Limb (tissue), 2 donors: ENCODE results near the gene BANF2.
"Not testable (repeated sequence)": the region's sequence is repeated elsewhere in the genome, so short reads cannot be mapped to it uniquely, and the experiment has no call there.

ENCODE experiments used
- DNase-seq, 2 donors: peaks; one replicate each; pipeline ENCODE4 v3.0.0-alpha.2; 2016; ENCODE audit errors: extremely low spot score in 2 of 2

Gene BANF2

DNA sequence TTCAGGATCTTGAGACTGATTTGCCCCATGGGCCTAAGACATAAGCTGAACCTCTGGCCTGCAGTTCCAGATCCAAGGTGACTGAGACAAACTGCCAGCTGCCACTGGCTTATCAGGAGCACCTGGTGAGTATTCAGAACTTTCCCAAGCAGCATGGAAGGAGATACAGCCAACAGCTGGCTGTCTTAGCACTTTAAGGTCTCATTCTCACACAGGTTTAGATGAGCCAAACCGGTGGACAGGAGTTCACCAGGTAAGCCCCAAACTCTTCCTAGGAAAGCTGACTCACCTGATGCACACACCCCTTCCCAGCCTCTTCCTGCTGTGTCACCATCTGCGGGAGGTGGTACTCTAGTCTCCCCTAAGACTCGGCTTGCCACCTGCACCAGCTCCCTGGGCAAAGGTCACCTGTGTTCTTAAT lies at the start of gene BANF2:
Gene BANF2, plus strand, starts transcription at position 36 of the 421 bp plus-strand sequence. CDS start 25,060 bp downstream, outside the sequence.
- DNase-seq: no peak

DNA sequence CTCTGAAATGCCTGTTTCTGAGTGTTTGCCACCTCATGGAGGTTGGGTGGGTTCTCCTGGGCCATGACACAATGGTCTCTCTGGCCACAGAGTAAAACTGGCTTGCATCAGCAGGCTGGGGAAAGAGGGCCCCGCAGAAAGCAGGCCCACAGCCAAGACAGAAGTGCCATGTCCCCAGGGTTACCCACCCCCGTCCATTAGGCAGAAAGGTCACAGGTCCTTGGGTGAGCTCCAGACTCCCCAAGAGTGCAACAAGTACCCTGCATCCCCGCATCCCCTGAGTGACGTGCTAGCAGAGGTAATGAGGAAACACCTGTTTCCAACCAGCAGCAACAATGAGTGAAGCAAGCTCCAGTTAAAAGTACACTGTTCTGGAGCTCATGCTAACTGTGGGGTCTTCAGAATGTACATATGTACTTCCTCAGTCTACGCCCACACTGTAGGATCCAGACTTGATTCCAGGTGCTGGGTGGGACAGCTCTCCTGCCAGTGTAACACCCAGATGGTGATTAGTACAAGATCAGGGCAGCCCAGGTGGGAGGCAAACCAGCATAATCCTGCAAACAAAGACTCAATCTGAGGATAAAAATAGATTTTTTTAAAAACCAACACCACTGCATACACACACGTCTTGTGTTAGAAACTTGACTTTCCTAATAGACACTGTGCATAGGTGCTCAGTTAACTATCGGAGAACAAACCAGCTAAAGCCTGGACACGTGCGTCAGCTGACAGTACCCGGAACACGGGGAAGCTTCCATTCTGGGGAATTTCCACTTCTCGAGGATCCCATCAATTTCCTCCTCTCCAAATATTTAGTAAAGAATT lies 49.3 kb upstream of the BANF2 start:
- DNase-seq: no peak

DNA sequence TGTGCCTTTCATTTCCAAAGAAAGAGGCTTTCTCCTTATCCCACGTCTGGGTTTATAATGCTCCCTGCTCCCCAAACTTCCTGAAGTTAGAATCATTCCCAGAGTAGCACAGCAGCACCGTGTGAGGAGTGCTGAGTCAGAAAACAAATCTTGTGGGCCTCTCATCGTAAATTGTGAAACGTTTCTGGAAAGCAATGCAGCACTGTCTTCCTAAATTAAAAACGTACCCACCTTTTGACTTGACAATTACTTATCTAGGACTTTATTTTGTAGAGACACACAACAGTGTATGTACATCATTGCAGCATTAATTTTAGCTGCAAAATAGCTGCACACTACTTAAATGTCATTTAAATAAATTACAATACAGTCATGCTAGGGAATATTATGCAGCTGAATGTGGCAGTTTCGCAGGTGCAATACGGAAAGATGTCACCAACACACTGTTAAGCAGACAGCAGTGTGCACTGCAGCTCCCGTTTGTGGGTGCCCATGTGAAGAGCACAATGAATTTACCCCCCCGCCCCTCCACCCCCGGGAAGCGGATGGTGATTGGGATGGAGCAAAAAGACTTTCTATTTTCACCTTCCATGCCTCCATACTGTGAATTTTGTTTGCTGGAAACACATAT lies 48.5 kb upstream of the BANF2 start:
- no peak for DNase-seq

DNA sequence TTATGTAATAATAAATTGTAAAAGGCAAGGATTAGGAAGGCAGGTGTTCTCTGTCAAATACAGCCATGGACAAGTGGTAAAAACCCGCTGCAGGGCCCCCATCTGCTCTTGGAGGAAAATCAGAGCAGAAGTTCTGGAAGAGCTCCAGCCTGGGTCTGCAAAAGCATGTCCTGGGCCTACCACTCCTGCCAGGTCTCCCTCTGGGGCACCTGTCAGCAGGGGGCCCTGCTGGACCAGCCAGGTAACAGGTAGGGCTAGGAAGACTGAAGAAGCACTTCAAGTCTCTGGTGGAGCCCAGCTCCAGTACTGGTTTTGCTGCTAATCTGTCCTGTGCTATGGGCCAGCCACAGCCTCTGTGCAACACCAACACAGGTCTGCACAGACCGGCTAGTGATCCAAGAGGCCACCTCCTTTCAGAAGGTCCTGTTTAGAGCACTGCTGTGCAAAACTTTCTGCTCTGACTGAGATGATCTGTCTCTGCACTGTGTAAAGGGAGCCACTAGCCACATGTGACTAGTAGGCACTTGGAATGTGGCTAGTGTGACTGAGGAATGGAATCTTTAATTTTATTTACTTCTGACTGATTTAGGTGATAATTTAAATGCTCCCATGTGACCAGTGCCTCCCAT lies 47.9 kb upstream of the BANF2 start:
- DNase-seq: no peak

DNA sequence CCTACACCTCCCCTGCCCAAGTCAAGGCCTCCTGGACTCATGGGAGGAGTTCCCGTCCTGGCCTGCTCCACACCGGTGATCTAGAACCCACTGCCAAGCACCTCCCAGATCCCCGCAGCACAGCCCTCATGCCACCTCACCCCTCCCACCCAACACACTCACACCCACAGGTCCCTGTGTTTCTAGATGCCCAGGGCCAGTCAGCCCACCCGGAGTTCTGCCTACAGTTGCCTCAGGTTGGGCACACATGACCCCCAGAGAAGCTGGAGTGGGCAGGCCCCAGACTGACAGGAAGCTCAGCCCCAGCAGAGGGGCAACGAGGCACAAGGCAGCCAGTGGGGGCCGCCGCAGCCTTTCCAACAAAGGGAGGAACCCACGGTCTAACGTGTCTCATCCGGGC lies 47.4 kb upstream of the BANF2 start:
- DNase-seq: no peak

DNA sequence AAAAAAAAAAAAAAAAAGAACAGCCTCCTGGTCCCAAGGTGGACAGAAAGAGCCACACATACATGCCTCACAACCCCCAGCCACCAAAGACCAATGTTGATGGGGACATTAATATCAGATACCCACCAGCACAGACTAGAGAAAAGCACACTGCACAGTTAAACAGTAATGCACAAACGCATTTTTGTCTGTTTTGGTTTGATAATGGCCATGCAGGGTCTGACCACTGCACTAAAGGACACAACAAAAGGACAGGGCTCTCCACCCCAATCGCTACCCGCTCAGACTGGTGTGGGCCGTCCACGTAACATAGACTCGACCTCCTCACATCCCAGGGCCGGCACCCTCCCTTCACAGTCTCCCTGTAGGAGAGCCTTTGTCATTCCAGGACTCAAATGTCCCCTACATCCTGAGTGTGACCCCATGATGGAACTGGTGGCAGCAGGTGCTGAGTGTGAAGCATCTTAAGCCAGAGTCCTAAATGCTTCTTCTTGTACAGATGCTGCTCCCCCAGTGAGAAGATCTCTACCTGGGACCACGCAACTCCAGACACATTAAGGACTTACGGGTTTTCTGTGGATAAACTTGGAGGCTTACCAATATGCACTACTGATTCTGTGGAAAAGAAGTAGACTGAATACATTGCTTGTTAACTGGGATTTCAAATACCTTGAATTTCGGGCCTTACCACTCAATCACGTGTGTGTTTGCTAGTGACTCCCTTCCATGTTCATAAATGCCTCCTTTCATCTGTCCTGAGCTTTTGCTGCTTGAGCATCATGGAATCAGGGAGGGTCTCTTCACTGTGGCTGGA lies 45.7 kb upstream of the BANF2 start:
- no peak for DNase-seq

DNA sequence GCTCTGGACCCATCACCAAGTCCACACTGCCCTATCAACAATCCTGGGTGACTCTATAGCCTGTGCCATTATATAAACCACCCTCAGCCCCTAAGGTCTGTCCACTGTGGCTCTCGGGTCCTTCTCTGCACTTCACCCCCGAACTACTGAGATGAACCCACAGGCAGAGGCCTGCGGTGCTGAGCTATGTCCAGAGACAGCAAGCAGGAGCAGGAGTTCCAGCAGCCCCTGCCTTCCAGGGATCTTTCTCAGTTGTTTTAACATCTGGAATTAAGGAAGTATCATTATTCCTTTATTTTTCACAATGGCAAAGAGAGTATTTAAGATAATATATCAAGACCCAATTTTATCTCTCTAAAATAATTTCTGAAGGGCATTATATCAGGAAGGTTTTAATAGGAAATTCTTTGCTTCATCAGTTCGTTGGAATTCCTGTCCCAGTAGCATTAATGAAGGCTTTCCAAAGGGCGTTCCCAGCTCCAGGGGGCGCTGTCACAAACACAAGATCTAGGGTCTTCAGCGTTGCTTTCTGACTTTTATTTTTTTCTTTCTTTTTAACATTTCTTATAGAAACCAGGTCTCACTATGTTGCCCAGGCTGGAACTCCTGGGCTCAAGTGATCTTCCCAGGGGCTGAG lies 45.0 kb upstream of the BANF2 start:
- no peak for DNase-seq

DNA sequence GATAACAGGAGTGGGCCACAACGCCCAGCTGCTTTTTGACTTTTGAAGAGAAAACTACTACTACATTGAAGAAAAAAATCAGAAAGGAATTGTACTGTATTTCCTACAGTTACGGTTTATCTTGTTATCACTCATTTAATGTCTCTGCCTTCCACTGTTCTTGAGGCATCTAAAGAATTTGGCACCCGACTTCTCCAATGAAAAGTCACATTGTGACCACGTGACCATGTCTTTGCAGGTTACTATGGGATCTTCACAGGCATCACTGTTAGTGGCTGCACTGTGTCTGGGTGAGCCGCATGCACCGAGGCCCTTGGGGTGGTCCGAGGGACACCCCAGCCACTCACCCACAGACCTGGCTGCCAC lies 44.5 kb upstream of the BANF2 start:
- no peak for DNase-seq

DNA sequence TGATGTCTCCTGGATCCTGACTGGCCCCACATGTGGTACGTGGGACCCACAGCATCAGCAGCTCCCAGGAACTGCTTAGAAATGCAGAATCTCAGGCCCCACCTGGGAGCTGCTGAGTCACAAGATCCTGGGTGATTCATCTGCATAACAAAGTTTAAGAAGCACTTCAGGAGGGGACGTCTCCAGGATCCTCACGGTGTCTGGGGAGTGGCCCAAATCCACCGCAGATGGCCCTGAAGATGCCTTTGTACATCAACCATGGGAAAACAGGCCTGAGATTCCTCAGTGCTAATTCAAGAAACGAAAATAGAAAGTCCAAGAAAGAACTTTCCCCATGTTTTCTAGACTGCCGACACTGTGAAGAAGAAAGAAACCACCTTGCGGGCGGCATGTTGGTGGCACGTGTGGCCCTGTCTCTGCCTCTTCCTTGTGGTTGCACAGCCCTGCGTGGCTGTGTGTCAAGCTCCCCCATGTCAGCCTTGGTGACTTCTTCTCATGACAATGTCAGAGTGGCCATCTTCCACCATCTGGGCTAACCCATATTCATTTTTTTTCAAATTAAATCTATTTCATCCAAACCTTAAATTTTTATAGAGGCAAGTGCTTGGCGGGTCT lies 43.8 kb upstream of the BANF2 start:
- no peak for DNase-seq

DNA sequence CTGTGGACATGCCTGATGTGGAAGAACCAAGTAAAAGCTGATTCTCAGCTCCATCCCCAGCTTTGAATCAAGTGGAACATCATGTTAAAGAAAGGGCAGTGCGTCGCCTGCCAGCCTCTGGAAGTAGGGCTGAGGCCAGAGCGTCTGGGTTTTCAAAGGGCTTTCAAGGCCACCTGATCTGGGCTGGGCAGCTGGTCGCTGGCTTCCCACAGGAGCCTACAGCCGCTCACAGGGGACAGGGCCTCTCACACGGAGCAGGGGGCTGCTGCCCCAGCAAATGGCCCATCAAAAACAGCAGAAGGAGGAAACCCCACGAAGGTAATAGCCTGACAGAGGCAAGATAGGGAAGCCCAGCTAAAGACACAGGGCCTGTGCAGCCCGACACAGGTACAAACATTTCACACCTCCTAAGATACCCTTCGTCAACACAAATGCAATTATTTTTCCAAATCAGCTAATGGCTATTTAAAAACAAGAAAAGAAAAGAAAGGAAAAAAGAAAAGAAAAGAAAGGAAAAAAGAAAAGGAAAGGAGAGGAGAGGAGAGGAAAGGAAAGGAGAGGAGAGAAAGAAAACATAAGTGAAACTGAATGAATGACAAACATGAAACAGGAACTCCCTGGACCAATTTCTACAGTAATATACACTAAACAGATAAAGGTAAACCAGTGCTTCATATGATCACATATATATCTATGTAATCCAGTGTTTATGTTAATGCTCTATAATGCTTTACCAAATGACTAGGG lies 42.5 kb upstream of the BANF2 start:
- no peak for DNase-seq

DNA sequence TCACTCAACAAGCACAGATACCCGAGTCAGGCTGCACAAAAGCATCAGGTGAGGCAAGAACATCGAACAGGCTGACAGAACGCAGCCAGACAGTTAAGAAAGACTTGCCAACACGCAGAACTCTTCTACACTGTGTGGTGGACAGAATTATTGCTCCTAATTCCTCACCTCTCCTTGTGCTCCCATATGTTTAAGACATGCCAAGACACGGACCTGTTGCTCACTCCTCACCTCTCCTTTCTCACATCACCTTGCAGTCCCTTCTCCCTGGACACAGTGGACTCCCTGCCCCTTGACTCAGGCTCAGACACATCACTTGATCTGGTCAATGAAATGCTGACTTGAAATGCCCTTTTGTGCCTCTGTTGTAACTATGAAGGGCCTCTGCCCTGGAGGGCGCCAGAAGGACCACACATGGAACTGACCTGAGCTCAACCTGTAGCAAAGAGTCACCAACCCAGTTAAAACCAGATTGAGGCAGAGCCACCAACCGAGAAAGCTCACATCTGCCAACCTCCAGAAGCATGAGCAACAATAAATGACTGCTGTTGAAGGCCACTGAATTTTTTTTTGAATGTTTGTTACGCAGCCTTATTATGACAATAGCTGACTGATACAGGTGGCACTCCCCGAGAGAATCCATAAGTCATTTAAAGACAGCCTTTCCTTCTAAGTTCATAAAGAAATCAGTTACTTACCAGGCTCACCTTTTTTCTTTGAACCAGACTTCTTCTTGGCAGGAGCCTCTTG lies 41.7 kb upstream of the BANF2 start:
- DNase-seq: no peak

DNA sequence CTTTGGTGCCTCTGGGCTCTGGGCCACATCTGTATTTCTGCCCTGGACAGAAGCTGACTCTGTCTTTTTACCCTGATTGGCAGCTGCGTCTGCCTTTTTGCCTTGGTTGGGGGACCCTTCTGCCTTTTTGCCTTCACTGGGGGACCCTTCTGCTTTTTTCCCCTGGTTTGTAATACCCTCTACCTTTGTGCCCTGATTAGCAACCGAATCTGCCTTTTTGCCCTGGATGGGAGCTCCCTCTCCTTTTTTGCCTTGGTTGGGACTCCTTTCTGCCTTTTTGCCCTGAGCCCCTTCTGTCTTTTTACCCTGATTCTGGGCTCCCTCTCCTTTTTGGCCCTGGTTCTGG lies 41.1 kb upstream of the BANF2 start:
- no peak for DNase-seq

DNA sequence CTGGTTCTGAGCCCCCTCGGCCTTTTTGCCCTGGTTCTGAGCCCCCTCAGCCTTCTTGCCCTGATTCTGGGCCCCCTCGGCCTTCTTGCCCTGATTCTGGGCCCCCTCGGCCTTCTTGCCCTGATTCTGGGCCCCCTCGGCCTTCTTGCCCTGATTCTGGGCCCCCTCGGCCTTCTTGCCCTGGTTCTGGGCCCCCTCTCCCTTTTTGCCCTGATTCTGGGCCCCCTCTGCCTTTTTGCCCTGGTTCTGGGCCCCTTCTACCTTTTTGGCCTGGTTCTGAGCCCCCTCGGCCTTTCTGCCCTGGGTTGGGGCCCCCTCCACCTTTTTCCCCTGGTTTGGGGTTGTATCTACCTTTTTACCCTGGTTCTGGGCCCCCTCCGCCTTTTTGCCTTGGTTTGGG lies 40.4 kb upstream of the BANF2 start:
- not testable (repeated sequence) for DNase-seq

DNA sequence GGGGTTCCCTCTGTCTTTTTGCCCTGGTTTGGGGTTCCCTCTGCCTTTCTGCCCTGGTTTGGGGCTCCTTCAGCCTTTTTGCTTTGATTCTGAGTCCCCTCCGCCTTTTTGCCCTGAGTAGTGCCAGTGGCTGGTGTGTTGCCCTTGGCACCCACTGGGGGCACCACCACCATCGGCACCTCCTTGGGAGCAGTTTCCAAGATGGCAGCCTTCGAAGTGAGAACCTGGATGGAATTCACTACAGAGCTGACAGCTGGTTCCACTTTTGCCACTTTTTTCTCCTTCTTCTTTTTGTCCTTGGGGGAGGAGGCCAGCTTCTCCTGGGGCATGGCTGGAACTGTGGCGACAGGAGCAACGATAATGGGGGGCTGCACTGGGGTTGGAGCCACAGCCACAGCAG lies 40.0 kb upstream of the BANF2 start:
- DNase-seq: no peak

DNA sequence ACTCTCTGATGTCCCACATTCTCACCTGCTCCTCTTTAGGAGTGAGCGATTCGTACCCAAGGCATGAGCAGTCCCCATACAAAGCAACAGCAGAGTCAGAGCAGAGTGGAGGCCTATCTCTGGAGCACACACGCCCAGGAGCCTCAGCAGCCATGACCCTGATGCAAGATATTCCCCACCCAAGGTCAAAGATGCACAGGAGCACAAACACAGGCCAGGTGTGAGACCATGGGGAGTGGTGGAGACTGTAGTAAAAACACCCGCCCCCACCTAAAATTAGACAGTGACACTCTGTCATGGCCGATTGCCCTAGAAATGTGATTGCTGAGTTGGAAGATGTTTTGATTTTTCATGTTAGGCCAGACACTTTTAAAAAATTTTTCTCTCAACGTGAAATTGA lies 39.1 kb upstream of the BANF2 start:
- no peak for DNase-seq

DNA sequence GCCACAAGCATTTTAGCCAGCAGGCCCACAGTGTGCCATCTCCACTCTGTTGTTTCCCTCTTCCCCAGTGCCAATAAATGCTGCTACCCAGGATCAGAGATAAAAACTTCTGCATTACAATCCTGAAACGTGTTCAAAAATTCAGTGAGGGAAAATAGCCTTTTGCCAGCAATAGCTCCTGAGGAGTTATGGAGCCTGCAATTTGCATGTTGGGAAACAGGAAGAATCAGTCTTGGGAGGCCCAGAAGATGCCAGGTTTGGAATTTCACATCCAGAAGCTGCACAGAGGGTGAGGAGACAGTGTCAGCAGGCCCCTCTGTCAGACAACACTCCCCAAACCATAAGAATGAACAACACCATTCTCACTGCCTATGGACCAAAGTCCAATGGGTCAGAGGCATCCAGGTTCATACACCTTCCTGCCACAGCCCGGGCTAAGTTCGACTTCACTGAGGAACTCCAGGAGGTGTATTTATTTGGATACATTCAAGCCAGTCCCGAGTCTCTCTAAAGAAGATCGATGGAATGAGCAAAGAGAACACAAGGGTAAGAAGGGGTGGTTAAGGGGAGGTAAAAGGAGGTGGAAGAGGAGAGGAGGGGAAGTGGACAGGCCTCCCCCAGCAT lies 38.5 kb upstream of the BANF2 start:
- no peak for DNase-seq

DNA sequence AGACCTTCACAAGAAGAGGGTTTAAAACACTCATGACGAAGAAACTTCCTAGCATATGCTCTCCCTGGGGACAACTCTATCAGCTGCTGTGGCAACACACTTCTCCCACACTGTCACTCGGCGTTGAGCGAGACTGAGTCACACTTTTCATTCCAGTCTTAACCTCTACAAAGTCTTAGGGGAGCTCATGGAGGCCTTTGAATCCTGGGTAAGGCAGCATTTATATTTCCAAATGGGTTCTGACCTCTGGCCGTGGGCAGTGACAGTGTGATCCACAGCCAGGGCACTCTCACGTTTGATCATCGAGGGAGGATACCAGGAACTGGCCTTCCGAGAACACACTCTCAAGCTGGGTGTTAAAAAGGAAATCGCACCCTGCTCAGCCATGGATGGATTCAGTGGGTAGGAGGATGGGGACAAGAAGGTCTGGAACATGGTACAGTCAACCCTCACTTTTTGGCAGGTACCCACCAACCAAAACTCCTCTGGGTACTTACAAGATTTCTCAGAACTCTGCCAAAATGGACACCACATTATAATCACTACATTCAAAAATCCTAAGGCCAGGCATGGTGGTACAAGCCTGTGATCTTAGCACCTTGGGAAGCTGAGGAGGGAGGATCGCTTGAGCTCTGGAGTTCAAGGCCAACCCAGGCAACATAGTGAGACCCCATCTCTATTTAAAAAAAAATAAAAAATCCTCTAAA lies 37.3 kb upstream of the BANF2 start:
- no peak for DNase-seq

DNA sequence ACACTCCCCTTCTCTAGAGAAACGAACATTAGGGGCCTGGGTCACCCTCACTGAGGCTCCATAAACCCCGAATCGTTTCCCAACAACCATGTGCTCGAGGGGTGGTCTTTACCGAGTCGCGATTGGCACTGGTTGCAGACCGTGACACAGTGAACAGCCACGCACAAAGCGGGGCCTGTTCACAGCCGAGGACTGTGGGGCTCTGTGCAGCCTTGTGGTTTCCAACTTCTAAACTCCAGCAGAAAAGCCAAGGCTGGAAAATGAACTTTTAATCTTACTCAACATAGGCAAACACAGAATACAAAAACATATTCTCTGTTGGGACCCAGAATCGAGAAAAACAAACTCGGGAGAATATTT lies 36.7 kb upstream of the BANF2 start:
- DNase-seq: no peak

DNA sequence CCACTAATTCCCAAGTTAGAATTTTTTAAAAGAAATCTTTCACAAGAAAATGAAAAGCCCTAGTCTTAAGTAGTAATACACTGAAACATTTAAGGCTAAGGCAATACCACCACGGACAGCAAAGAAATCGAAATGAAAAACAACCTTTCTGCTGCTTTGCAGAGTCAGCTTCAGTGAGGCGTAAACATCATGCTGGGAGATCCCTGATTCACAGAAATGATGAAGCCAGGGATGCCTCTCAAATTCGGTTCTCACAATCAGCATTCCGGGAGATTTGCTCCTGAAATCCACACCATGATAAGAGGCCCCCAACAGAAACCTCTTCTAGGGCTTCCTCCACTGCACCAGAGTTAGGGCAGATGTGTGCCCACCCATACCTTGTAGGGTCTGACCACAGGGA lies 36.3 kb upstream of the BANF2 start:
- no peak for DNase-seq
